Mammary epithelial cell (primary cell): ENCODE measurements around the gene BDKRB1.

ENCODE experiments used
- EZH2 ChIP-seq: IDR thresholded peaks from 2 replicates; pipeline ENCODE4 v1.6.1; 2012; ENCODE audit warnings: low read length, inconsistent platforms, borderline replicate concordance
- TF ChIP-seq, protein P1 (sequence below), 2 donors: IDR thresholded peaks in 1 of 2; conservative IDR thresholded peaks in 1 of 2; 2 replicates each; pipeline ENCODE4 v1.5.1; 2011 to 2012; ENCODE audit warnings: inconsistent platforms in 2 of 2, low read length in 2 of 2, mild to moderate bottlenecking in 2 of 2, control low read depth in 1 of 2, low read depth in 1 of 2; ENCODE audit not compliant: insufficient read depth in 1 of 2; ENCODE audit errors: extremely low read depth in 1 of 2

DNA sequence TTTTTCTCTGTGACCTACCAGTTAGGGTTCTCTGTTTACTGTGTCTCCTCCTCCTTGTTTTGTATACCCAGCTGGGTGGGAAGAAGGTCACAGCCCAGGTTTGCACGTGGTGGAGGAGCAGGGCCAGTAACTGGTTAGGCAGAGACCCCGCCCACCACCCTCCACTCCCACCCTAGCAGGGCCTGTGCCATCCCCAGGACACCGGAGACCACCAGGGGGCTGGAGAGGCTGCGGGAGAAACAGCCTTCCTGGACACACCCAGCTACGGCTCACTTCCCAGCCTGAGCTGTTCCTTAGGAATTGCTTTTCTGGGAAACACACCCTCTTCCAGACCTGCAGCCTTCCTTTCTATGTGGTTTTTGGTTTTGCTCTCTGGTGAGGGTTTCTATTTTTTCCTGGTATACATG lies 30.3 kb upstream of the BDKRB1 start:
- TF ChIP-seq, protein P1, sequence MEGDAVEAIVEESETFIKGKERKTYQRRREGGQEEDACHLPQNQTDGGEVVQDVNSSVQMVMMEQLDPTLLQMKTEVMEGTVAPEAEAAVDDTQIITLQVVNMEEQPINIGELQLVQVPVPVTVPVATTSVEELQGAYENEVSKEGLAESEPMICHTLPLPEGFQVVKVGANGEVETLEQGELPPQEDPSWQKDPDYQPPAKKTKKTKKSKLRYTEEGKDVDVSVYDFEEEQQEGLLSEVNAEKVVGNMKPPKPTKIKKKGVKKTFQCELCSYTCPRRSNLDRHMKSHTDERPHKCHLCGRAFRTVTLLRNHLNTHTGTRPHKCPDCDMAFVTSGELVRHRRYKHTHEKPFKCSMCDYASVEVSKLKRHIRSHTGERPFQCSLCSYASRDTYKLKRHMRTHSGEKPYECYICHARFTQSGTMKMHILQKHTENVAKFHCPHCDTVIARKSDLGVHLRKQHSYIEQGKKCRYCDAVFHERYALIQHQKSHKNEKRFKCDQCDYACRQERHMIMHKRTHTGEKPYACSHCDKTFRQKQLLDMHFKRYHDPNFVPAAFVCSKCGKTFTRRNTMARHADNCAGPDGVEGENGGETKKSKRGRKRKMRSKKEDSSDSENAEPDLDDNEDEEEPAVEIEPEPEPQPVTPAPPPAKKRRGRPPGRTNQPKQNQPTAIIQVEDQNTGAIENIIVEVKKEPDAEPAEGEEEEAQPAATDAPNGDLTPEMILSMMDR (conservative IDR thresholded peaks at IDR 0.05 in 1 of 2, IDR thresholded peaks at IDR 0.05 in 1 of 2; ENCODE audit: extremely low read depth in 1 of 2, insufficient read depth in 1 of 2, low read depth in 1 of 2, low read length in 2 of 2), result peak; percentile 29 to 50
- no peak for TF ChIP-seq EZH2
